Ishikawa (cell line): ENCODE results near the gene ERICH3.

Source experiments
- CEBPB ChIP-seq: IDR thresholded peaks from 2 replicates; pipeline ENCODE4 v1.6.1; 2012
- EP300 ChIP-seq: IDR thresholded peaks from 2 replicates; pipeline ENCODE4 v1.6.1; 2012; ENCODE audit warnings: borderline replicate concordance
- ZBTB7A ChIP-seq: IDR thresholded peaks from 2 replicates; pipeline ENCODE4 v1.6.1; 2012; ENCODE audit warnings: low read depth

GRCh38 chr1:74522148-74522547 is 151.4 kb downstream of the ERICH3 start:
- TF ChIP-seq ZBTB7A (no peak), EP300 (no peak), CEBPB (no peak)
